GM19438 (cell line): ENCODE results near the gene ZMYM4.

Experiments
- ATAC-seq: cut with Tn5 transposase; IDR thresholded peaks from one replicate; pipeline ENCODE4 v1.9.1; 2021; ENCODE audit warnings: low read depth; ENCODE audit not compliant: unreplicated experiment

Gene ZMYM4

GRCh38 chr1:35394386-35394785 is 125.9 kb downstream of the ZMYM4 start:
- no peak for ATAC-seq

- no peak for ATAC-seq
Observed at GRCh38 chr1:35398739-35399138, 130.2 kb downstream of the ZMYM4 start.

- no peak for ATAC-seq
Observed at GRCh38 chr1:35401049-35401448, 132.5 kb downstream of the ZMYM4 start.

GRCh38 chr1:35406103-35406502 is 137.6 kb downstream of the ZMYM4 start:
- no peak for ATAC-seq

GRCh38 chr1:35407743-35408142 is 139.2 kb downstream of the ZMYM4 start:
- ATAC-seq = no peak

- ATAC-seq = no peak
Observed at GRCh38 chr1:35408925-35409324, 140.4 kb downstream of the ZMYM4 start.

- no peak for ATAC-seq
Observed at GRCh38 chr1:35426097-35426586, 157.6 kb downstream of the ZMYM4 start.

GRCh38 chr1:35428360-35428759 is 159.9 kb downstream of the ZMYM4 start:
- ATAC-seq = no peak

GRCh38 chr1:35430762-35431161 is 162.3 kb downstream of the ZMYM4 start:
- ATAC-seq = no peak

- ATAC-seq = no peak
Observed at GRCh38 chr1:35431173-35431599, 162.7 kb downstream of the ZMYM4 start.

- ATAC-seq = no peak
Observed at GRCh38 chr1:35432231-35432630, 163.7 kb downstream of the ZMYM4 start.

- no peak for ATAC-seq
Observed at GRCh38 chr1:35433714-35434113, 165.2 kb downstream of the ZMYM4 start.

- no peak for ATAC-seq
Observed at GRCh38 chr1:35434703-35435102, 166.2 kb downstream of the ZMYM4 start.

- ATAC-seq = no peak
Observed at GRCh38 chr1:35436078-35436477, 167.6 kb downstream of the ZMYM4 start.

- ATAC-seq = no peak
Observed at GRCh38 chr1:35437200-35437599, 168.7 kb downstream of the ZMYM4 start.

- no peak for ATAC-seq
Observed at GRCh38 chr1:35439626-35440025, 171.1 kb downstream of the ZMYM4 start.

- ATAC-seq = no peak
Observed at GRCh38 chr1:35441926-35442579, 173.5 kb downstream of the ZMYM4 start.

GRCh38 chr1:35442734-35443133 is 174.2 kb downstream of the ZMYM4 start:
- no peak for ATAC-seq

GRCh38 chr1:35443768-35444518 is 175.4 kb downstream of the ZMYM4 start:
- no peak for ATAC-seq

- ATAC-seq = no peak
Observed at GRCh38 chr1:35444519-35444774, 175.9 kb downstream of the ZMYM4 start.

GRCh38 chr1:35447278-35447677 is 178.8 kb downstream of the ZMYM4 start:
- ATAC-seq = no peak

GRCh38 chr1:35448344-35448801 is 179.9 kb downstream of the ZMYM4 start:
- ATAC-seq = no peak
